Measurements from ENCODE around the gene RFX2.

The RFX2 gene

GRCh38 chr19:6067975-6068374 lies 42.3 kb downstream of the RFX2 start:
- H3K4me3 ChIP-seq (replicated peaks; ENCODE audit: insufficient read depth, low read length) = no peak overlapping the region
- peak overlapping the region; percentile 87 for H3K27ac ChIP-seq (replicated peaks)
- DNase-seq (ENCODE audit: low read depth in 1 of 2, low spot score in 1 of 2) = no peak
- TF ChIP-seq GABPA (IDR thresholded peaks at IDR 0.05; ENCODE audit: low read depth) (no peak), SPI1 (IDR thresholded peaks at IDR 0.05; ENCODE audit: borderline replicate concordance, low read depth) (no peak)
- TF ChIP-seq, protein P1, sequence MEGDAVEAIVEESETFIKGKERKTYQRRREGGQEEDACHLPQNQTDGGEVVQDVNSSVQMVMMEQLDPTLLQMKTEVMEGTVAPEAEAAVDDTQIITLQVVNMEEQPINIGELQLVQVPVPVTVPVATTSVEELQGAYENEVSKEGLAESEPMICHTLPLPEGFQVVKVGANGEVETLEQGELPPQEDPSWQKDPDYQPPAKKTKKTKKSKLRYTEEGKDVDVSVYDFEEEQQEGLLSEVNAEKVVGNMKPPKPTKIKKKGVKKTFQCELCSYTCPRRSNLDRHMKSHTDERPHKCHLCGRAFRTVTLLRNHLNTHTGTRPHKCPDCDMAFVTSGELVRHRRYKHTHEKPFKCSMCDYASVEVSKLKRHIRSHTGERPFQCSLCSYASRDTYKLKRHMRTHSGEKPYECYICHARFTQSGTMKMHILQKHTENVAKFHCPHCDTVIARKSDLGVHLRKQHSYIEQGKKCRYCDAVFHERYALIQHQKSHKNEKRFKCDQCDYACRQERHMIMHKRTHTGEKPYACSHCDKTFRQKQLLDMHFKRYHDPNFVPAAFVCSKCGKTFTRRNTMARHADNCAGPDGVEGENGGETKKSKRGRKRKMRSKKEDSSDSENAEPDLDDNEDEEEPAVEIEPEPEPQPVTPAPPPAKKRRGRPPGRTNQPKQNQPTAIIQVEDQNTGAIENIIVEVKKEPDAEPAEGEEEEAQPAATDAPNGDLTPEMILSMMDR (IDR thresholded peaks at IDR 0.05; ENCODE audit: insufficient read depth, low read length) = no peak
- no peaks in the 10 kb centered on the region for H3K27me3 ChIP-seq (ENCODE audit: insufficient read depth, poor library complexity, severe bottlenecking)

DNA sequence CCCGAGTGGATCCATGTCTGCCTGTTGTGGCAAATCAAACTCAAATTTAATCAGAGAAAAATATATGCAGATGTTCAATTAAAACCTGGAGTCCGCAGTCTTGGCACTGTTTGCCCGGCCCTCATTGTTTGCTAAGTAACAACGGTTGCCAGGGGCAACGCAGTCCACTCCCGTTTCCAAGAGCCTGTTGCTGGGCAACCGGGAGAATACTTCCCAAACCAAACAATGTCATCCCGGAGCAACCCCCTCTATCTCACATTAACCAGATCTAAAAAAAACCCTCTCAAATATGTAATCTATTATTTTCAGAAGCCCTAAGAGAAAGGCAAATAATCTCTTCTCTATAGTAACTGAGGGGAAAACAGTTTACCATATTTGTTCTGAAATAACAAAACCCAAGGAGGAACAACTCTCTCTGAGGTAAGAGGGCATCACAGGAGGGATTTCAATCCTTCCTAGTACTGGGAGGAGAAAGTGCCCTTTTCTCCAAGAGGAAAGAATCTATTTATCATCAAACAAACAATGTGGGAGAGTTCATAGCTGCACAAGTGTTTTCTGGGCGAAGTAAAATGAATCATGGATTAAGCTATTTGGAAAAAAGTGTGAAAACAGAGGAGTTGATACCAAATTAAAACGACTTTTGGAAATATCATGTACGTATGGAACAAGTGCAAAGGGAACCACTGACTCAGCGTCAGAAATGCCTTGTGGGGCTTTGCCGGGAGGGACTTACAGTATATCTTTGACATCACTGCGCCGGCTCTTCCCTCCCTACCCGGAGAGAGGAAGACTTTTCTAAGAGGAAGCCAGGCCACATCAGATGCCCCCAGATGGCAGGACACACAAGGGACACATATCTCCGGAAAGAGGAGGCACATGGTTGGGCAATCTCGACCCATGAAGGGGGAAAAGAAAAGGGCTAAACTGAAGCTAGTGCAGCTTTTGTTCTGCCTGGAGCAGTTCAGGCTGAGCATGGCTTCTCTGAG lies 43.3 kb downstream of the RFX2 start:
- TF ChIP-seq SPI1 (IDR thresholded peaks at IDR 0.05; ENCODE audit: borderline replicate concordance, low read depth) (peak; percentile 66; the same call in 1 of the 2 replicates), REST (IDR thresholded peaks at IDR 0.05; ENCODE audit: insufficient replicate concordance, low read depth) (no peak), POLR2AphosphoS5 (IDR thresholded peaks at IDR 0.05; ENCODE audit: low read depth) (peak; percentile 45; the same call in 1 of the 2 replicates), GABPA (IDR thresholded peaks at IDR 0.05; ENCODE audit: low read depth) (no peak)
- TF ChIP-seq, protein P1 (IDR thresholded peaks at IDR 0.05; ENCODE audit: insufficient read depth, low read length) = no peak
- Histone ChIP-seq H3K27ac (replicated peaks) (peak overlapping the region; percentile 87), H3K27me3 (ENCODE audit: insufficient read depth, poor library complexity, severe bottlenecking) (no peaks in the 10 kb centered on the region), H3K4me3 (replicated peaks; ENCODE audit: insufficient read depth, low read length) (no peak overlapping the region)
- DNase-seq (ENCODE audit: low read depth in 1 of 2, low spot score in 1 of 2) = peak; percentile 86 to 88

- peak in 1 of 2 experiments; percentile 86 for DNase-seq (ENCODE audit: low read depth in 1 of 2, low spot score in 1 of 2)
- TF ChIP-seq, protein P1 (IDR thresholded peaks at IDR 0.05; ENCODE audit: insufficient read depth, low read length) = no peak
- no peak for TF ChIP-seq REST (IDR thresholded peaks at IDR 0.05; ENCODE audit: insufficient replicate concordance, low read depth)
- no peak for TF ChIP-seq SPI1 (IDR thresholded peaks at IDR 0.05; ENCODE audit: borderline replicate concordance, low read depth)
- no peak for TF ChIP-seq GABPA (IDR thresholded peaks at IDR 0.05; ENCODE audit: low read depth)
- peak; percentile 66; the same call in 1 of the 2 replicates for TF ChIP-seq POLR2AphosphoS5 (IDR thresholded peaks at IDR 0.05; ENCODE audit: low read depth)
- Histone ChIP-seq H3K4me3 (replicated peaks; ENCODE audit: insufficient read depth, low read length) (no peak overlapping the region), H3K27me3 (ENCODE audit: insufficient read depth, poor library complexity, severe bottlenecking) (no peaks in the 10 kb centered on the region), H3K27ac (replicated peaks) (peak overlapping the region; percentile 87)
Measured at GRCh38 chr19:6065685-6066374, 44.5 kb downstream of the RFX2 start.
